H1 (cell line): ENCODE measurements around the gene ALDH1B1.

Experiments used
- CTCF ChIP-seq, 3 experiments: IDR thresholded peaks; 1 replicate in 2 of 3; 2 replicates in 1 of 3; pipeline versions ENCODE4 v1.5.1 to v1.6.1; 2011; ENCODE audit warnings: low read length in 3 of 3, mild to moderate bottlenecking in 3 of 3, inconsistent platforms in 2 of 3, low read depth in 1 of 3, moderate library complexity in 1 of 3; ENCODE audit not compliant: insufficient read depth in 1 of 3; ENCODE audit errors: control extremely low read depth in 1 of 3
- HDAC6 ChIP-seq: IDR thresholded peaks from one replicate; pipeline ENCODE4 v1.7.1; 2012; ENCODE audit warnings: low read depth, mild to moderate bottlenecking, inconsistent platforms, low read length, moderate library complexity
- NANOG ChIP-seq: IDR thresholded peaks from 2 replicates; pipeline ENCODE4 v1.6.1; 2011; ENCODE audit warnings: low read length, low read depth, mild to moderate bottlenecking, inconsistent platforms; ENCODE audit not compliant: insufficient read depth, poor library complexity, severe bottlenecking
- POLR2A ChIP-seq, 2 experiments: IDR thresholded peaks; 1 replicate in 1 of 2; 2 replicates in 1 of 2; pipeline ENCODE4 v1.6.1; 2011; ENCODE audit warnings: low read depth in 2 of 2, low read length in 2 of 2, mild to moderate bottlenecking in 2 of 2; ENCODE audit errors: control extremely low read depth in 1 of 2
- POLR2AphosphoS5 ChIP-seq: IDR thresholded peaks from 2 replicates; pipeline ENCODE4 v1.6.1; 2011; ENCODE audit warnings: low read depth, low read length
- SP4 ChIP-seq: IDR thresholded peaks from 2 replicates; pipeline ENCODE4 v1.6.1; 2012; ENCODE audit warnings: low read length, inconsistent platforms
- TAF7 ChIP-seq: optimal IDR thresholded peaks from 2 replicates; pipeline ENCODE3; 2011; ENCODE audit warnings: low read depth, mild to moderate bottlenecking, inconsistent platforms, low read length, moderate library complexity, borderline replicate concordance
- YY1 ChIP-seq: IDR thresholded peaks from 2 replicates; pipeline ENCODE4 v1.6.1; 2011; ENCODE audit warnings: low read depth, mild to moderate bottlenecking, low read length

- TF ChIP-seq CTCF (IDR thresholded peaks at IDR 0.05; ENCODE audit: control extremely low read depth in 1 of 3, insufficient read depth in 1 of 3, low read depth in 1 of 3, low read length in 3 of 3) (no peak), POLR2AphosphoS5 (no peak), NANOG (no peak), SP4 (no peak), YY1 (no peak), TAF7 (no peak), POLR2A (IDR thresholded peaks at IDR 0.05; ENCODE audit: control extremely low read depth in 1 of 2, low read depth in 2 of 2, low read length in 2 of 2) (no peak), HDAC6 (no peak)
Observed at GRCh38 chr9:38359689-38360385, 32.7 kb upstream of the ALDH1B1 start.
